Thyroid gland (tissue), 4 donors: ENCODE measurements around the gene IL18BP.

Source experiments
- CTCF ChIP-seq, 6 experiments: fragments of 200-600 bp in 3 of 6; fragments of 450-650 bp in 3 of 6; sonication (generic) in 3 of 6; IDR thresholded peaks; one replicate each; pipeline ENCODE4 v1.5.1; 2016 to 2019; ENCODE audit warnings: antibody characterized with exemption in 6 of 6, mild to moderate bottlenecking in 2 of 6, inconsistent platforms in 1 of 6, moderate library complexity in 1 of 6
- POLR2A ChIP-seq, 2 donors: fragments of 450-650 bp; IDR thresholded peaks; one replicate each; pipeline ENCODE4 v1.6.1; 2017; ENCODE audit warnings: antibody characterized with exemption in 2 of 2, mild to moderate bottlenecking in 2 of 2, moderate library complexity in 1 of 2

GRCh38 chr11:72048766-72049460, 50.2 kb downstream of the IL18BP start:
- TF ChIP-seq CTCF (IDR thresholded peaks at IDR 0.05) (no peak), POLR2A (IDR thresholded peaks at IDR 0.05) (no peak)
